GM18858 (cell line): Measurements from ENCODE around the gene ZDHHC14.
"Not testable (repeated sequence)": the region's sequence is repeated elsewhere in the genome, so short reads cannot be mapped to it uniquely, and the experiment has no call there.

Source experiments
- ATAC-seq: cut with Tn5 transposase; IDR thresholded peaks from one replicate; pipeline ENCODE4 v1.9.1; 2021; ENCODE audit not compliant: unreplicated experiment

ZDHHC14 gene

DNA sequence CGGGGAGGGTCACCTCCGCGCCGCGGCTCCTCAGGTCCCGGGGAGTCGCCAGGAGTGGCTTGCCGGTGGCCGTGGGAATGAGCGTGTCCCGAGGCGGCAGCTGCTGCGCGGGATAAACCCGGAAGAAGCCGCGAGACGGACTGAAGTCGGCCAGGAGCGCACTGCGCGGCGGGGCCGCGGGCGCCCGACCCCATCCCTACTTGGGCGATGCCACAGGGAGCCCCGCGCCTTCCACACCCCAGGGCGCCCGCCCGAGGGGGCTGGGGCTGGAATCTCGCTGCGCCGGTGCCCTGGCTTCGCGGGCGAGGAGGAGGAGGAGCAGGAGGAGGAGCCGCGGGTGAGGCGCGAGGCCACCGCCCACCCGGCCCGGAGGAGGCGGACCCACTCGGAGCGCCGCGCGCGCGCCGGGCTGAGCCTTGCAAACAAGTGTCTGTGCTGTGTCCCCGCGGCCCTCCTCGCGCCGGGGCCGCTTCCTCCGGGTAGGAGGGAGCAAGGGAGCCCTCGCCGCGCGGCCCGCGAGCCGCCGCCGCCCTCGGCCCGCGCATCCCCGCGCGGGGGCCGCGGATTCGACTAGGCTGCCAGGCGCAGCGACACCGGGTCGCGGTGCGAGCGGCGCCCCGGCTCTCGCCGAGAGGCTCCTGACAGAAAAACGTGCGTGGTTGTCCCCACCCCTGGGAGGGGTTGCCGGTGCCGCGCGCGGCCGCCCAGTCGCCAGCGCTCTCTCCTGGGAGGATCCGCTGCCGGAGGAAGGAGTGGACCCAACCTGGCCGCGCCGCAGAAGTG is at the start of gene ZDHHC14:
Gene ZDHHC14, plus strand, starts transcription at position 412 of the 783 bp plus-strand sequence.
- peak; percentile 66 for ATAC-seq

DNA sequence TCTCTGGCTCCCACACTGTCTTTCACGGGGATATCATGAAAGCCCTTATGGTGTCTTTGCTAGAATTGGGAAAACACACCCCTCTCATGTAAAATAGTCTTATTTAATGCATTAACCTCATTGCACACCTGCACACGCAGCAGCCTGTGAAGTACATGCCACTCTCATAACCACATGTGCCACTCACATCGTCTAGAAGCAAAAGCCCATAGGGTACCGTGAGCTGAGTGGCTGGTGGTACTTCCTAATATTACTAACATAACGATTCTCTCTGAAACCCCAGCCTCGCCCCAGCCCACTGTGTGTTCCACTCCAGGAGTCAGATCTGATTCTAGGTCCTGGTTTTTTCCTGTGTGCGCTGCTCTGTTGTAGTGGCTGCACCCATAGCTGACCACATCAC is 48.2 kb upstream of the ZDHHC14 start:
- no peak for ATAC-seq

DNA sequence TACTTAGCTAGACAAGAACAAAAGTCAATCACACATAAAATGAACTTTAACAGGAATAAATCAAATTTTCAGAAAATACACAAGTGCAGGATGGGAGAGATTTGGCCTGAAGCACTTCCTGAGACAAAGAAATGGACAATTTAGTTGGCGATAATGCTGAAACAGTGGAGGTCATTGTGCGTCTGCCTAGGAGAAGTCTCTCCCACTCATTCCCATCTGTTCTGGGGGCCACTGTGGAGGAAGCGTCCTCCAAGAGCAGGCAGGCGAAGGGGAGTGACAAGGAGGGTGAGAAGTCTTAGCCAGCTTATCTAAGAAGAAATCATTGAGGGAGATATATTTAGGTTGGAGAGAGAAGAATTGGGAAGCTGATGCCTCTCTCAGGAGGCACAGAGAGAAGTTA is 47.5 kb upstream of the ZDHHC14 start:
- ATAC-seq = no peak

DNA sequence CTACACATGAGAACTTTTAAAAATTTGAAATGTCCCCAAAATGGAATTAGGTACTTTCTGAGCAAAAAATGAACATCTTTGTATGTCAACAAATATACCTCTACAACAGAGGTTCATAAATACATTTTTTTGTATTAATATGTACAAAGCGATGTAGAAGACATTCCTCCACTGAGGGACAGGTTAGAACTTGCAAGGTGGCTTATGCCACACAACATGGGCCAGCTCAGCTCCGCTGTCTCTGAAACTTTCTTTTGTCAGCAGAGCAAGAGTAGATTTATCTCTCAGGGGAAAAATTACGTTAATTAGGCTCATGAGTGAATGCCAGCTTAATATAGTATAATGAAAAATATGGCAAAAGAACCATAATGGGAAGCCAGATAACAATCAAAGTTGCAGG is 47.0 kb upstream of the ZDHHC14 start:
- ATAC-seq = no peak

DNA sequence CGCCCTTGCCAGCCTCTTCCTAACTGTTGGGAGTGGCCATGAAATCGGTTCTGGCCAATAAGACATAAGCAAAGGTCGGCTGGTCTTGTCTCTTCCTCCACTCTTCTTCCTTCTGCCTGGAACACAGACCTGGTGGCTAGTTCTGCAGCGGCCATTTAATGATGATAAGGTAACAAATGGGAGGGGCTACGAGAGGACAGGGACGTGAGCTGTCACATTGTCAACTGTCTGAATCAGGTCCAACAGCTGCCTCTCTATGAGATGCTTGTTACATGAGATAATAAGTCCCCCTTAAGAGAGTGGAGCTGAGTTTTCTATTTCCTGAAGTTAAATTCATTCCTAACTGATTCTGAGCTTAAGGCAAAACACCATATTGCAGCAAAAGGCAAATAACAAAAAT is 45.2 kb upstream of the ZDHHC14 start:
- no peak for ATAC-seq

DNA sequence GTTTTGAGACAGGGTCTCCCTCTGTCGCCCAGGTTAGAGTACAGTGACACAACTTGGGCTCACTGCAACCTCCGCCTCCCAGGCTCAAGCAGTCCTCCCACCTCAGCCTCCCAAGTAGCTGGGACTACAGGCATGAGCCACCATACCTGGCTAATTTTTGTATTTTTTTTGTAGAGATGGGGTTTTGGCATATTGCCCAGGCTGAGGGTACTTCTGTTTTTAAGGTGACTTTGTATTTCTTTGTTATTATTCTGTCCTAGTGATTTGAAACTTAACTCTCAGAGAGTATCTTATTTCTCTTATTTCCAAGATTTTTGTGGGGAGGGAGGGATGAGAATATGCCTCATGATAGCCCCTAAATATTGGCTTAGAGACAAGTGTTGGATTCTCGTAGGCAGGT is 43.7 kb upstream of the ZDHHC14 start:
- not testable (repeated sequence) for ATAC-seq

DNA sequence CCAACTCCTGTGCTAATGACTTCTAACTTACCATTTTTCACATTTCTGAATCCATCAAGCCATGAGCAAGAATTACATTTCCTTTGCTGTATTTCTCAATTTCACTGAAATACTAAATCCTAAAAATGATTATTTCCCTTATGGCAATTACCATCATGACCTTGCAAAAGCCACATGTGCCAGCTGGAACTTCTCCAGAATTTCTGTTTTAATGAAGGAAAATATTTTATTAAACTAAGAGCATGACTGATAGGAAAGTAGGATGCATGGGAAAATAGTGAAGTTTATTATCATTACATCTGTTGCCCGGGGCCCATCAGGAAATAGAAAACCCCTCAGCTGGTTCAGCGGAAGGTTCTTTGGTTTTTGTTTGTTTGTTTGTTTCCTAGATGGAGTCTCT is 43.2 kb upstream of the ZDHHC14 start:
- ATAC-seq = no peak

DNA sequence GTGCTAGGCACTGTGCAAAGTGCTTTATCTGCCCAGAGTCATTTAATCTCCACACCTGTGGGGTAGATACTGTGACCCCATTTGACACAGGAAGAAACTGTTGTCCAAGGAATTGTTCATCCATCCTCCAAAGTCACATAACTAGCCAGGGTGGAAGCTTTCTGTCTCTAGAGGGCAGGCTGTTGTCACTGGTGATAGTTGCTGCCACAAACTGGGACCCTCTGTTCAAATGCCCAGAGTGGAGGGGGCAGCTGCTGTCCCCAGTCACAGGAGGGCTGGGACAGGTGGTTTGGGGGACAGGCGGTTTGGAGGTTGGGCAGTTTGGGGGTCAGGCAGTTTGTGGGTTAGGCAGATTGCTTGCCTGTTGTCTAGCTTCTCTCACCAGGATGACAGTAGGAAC is 41.6 kb upstream of the ZDHHC14 start:
- no peak for ATAC-seq

DNA sequence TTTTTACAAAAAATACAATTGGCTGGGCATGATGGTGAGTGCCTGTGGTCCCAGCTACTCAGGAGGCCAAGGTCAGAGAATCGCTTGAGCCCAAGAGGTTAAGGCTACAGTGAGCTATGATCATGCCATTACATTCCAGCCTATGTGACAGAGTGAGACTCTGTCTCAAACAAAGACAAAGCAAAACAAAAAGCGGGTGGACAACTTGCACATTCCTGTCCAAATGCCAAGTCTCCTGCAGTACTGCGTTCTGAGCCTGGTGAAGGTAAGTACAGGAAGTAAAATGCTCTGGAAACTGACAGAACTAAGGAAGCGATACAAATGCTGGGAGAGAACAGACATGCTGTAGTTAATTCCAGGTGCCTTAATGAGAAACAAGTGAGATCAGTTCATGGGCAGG is 37.3 kb upstream of the ZDHHC14 start:
- no peak for ATAC-seq

DNA sequence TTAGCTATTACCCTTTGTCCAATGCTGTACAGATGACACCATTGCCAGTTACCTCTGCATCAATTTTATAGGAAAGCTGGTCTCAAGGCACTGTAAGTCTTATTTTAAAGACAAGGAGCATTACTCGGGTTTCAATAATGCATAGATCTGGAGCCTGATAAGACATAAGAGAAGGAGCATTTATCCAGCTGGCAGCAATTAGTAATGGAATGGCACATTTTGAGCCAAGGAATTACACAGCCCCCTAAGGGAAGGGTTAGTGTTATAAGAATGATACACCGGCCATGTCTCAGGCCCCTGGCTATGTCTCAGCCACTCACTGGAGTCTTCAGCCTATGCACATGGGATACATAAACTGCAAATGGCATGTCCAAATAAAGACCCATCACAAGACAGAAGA is 34.6 kb upstream of the ZDHHC14 start:
- ATAC-seq = no peak

DNA sequence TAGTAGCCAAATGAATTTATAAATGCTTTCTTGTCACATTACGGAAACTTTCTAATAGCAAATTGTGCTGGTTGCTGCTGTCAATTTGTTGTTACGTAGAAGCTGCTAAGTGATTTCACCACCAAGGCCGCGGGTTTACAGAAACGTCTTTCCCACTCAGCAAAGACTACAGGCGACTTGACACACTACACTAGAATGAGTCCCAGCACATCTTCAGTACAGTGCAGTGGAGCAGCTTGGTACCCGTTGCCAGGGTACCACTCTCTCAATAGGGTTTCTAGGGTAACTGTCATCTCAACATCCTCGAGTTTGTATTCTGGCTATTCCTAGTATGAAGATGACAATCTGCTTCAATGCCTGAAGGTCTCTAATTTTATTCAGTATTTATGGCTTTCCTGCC is 22.7 kb upstream of the ZDHHC14 start:
- ATAC-seq = no peak

DNA sequence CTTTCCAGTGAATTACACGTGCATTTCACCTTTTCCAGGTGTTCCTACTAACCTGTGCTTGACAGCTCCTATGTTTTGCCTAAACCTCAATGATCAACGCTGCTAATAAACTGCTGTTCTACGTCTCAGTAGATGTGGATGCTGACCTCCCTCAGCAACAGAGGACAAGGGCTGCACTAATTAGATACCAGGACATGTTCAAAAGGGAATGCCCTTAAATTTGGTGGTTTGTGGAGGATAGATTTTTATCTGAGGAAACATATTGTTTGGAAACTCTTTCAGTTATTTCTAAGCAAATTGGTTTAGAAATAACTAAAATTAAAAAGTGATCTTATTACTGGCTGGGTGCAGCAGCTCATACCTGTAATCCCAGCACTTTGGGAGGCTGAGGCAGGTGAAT is 19.1 kb upstream of the ZDHHC14 start:
- ATAC-seq = no peak

DNA sequence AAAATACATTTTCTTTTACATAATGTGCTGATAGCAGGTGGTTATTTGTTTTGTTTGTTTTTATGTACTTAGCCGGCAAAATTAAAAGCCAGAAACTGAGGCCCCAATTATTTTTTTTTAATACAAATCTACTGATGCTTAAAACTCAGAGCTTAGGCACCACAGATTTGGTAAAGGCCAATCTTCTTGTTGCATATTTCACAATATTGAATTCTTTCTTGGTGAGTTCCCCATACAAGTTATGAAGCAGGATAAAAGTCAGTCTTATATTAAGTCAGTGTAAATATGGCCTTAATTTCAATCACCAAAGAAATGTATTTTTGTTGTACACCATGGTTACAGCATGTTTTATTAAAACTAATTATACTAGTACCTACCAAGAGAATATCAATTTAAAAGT is 16.3 kb upstream of the ZDHHC14 start:
- no peak for ATAC-seq

DNA sequence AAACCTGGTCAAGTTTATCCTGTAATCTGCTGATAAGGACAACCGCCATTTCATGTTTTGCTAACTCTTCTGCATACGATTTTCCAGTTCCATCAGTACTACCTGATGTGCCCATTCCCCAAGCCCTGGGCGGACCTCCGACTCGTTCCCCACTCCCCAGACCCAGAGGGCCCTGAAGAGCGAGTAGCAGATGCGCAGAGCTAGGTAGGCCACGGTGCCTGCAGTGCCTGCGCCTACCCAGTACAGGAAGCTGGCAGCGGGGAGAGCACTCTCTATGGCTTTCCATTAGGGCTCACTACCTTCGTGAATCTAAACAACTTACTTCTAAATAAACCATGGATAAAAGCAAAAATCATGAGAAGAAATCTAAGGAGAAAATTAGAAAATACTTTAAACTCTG is 14.3 kb upstream of the ZDHHC14 start:
- no peak for ATAC-seq

DNA sequence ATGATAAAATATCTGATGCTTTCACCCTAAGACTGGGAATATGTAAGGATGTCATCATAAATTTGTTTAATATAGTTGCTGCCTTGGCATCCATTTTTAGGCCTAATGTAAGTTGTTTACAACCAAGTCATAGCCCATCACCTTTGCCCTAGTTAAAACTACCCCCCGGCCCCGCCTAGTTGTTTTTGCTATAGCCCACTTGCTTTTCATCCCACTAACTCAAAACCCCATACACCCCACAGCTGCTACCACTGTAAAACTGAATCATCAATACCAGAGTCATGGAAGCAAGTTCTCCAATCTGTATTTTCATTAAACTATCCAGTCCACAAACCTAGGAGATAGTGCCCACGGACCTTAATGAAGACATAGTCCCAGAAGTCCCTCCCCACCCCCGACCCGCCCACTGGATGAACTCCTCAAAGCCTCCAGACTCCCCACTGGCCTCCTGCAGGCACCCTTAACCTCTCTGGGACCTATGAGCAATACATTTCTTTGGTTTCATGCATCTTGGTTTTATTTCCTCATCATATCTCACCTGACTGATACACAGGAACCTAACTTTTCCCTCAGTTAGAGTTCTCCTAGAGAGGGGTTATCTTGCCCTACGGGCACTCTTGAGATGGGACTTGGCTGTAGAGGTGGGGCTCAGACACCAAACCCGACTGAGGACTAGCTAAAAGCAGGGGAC is 12.5 kb upstream of the ZDHHC14 start:
- no peak for ATAC-seq

DNA sequence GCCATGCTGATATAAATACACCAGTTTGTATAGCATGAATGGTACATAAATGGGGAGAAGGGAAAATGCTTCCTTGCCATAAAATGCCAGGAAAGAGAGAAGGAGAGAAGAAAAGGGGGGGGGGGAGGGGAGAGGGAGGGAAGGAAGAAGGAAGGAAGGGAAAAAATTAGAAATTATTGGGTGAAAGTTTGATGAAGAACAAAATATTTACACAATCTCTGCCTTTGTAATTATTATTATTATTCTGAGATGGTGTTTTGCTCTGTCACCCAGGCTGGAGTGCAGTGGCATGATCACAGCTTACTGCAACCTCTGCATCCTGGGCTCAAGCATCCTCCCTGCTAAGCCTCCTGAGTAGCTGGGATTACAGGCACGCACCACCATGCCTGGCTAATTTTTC is 10.2 kb upstream of the ZDHHC14 start:
- no peak for ATAC-seq

DNA sequence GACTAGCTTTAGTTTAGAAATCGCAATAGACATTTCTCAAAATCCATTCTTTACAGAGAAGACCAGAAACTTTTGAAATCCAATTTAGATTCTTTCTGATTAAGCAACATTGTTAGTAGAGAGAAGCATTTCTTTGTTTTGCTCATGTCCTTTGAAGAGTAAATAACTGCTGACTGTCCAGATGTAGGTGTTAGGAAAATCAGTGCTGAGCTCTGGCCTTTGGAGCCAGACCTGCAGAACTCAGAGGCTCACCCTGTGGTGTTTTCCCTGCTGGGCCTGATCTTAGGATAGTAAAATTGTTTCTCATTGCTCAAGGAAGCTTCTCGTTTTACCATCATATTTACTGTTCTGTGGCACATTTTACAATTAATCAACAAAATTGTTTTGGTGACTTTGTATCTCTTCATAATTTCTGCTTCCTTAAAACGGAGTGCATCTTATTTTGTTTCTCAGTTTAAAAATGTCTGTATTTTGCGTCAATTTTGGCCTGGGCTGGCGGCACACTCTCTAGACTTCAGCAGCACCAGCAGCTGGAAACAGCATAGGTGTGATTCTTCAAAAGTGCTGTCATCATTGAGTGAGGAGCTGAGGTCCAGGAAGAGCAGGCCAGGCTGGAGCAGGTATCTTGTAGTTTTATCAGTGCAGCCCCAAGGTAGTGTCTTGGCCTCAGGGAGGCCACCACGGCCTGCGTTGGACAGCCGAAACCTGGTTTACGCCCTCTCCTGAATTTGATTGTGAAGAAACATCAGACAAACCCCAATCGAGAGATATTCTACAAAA is 8.3 kb upstream of the ZDHHC14 start:
- no peak for ATAC-seq

DNA sequence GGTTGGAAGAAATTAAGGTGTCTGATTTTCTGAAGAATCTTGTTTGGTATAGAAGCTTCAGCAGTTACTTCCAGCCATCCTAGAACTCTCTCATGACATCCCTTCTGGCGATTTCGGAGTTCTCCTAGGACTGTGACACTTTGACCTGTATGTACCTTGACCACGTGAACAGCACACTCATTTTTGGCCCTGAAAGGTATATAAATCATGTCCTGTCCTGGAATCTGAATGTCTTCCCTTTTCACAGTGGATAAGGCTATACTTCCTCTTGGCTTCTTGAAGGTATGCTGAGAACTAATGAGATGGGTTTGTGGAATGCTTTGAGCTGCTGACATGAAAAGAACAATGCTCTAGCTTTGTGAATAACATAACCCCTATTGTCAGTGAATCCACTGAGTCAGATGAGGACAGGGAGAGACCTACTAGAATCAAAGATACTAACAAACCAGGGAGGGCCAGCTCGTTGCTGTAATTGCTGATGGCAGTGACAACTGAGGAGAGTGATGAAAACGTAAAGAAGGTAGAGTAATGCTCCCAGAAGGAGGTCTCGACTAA is 6.0 kb upstream of the ZDHHC14 start:
- no peak for ATAC-seq

DNA sequence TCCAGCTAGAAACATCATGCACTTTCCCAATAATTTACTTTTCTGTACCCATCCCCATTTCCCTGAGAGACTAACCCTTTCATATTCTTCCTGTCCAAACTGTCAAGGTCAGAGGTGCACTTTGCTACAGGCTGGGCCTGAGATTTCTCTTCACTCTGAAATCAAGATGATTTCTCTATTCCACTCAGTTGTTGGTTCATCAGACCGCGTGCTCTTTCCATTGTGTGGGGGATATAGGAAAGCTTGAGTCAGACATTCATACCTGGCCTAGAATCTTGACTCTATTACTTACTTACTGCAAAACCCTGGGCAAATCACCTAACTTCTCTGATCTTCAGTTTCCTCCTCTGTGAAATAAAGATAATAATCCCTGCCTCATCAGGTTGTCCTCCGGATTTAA is 4.7 kb upstream of the ZDHHC14 start:
- ATAC-seq = no peak

DNA sequence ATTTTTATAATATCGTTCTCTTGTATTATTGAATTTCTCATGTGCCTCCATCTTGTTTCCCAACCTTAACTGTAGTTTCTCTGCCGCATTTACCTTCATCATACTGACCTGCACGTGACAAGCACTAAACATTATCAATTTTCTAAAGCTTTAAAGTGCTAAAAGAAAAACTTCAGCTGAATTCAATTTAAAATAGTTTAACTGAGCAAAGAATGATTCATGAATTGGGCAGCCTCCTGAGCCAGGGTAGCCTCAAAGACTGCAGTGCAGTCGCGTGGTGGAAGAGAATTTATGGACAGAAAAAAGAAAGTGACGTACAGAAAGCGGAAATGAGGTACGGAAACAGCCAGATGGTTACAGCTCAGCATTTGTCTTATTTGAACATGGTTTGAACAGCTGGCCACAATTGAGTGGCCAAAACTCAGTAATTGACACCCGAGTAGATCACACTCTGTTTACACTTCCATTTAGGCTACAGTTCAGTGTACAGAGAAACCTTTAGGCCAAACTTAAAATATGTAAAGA is 4.2 kb upstream of the ZDHHC14 start:
- no peak for ATAC-seq

DNA sequence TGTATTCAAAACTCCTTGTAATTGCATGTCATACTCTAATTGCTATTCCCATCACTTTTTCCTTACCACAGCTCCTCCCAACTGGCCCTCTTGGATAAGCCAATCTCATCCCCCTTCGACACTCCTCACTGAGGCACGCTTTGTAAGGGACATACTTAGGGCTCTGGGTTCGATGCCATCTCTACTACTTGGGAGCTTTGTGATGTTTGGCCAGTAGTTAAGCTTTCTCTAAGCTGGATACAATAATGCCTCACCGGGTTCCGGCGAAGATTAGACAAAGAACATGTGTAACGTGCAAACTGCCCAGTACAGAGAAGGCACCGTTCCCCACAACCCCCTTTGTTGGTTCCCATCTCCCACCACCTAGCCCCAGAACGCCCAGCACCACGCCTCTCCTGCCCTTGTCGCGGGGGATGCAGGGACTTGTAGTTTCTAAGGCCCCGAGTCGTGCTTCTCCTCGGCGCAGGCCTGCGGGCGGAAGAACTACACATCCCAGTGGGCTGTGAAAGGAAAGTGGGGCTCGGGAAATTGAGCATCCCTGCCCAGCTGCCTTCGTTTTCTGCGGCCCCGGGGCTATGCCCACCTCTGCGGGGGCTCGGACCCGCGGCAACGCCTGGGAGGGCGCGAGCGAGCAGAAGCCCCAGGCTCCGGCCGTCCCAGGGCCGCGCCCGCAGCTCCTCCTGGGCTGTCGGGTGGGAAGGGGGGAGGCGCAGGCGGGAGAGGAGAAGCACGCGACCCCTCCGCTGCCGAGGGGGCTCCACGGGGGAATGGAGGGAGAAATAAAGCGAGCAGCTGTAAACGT is 1.1 kb upstream of the ZDHHC14 start:
- peak; percentile 64 for ATAC-seq
